IMR-90 (cell line): ENCODE results near the gene GNG2.
A peak's percentile ranks its signal among the peaks of the same experiment; 100 is the strongest.

Experiments
- MAZ ChIP-seq: IDR thresholded peaks from 2 replicates; pipeline ENCODE4 v1.6.1; 2012; ENCODE audit warnings: low read depth, mild to moderate bottlenecking, low read length, improper control_type of control experiment, moderate library complexity, borderline replicate concordance
- POLR2A ChIP-seq: IDR thresholded peaks from 2 replicates; pipeline ENCODE4 v1.6.1; 2012; ENCODE audit warnings: mild to moderate bottlenecking, low read depth, low read length
- TF ChIP-seq, protein P1 (sequence below): fragments of 150-350 bp; IDR thresholded peaks from 2 replicates; pipeline ENCODE4 v1.6.1; 2016; ENCODE audit warnings: low read depth, mild to moderate bottlenecking, low read length, moderate library complexity, borderline replicate concordance

DNA sequence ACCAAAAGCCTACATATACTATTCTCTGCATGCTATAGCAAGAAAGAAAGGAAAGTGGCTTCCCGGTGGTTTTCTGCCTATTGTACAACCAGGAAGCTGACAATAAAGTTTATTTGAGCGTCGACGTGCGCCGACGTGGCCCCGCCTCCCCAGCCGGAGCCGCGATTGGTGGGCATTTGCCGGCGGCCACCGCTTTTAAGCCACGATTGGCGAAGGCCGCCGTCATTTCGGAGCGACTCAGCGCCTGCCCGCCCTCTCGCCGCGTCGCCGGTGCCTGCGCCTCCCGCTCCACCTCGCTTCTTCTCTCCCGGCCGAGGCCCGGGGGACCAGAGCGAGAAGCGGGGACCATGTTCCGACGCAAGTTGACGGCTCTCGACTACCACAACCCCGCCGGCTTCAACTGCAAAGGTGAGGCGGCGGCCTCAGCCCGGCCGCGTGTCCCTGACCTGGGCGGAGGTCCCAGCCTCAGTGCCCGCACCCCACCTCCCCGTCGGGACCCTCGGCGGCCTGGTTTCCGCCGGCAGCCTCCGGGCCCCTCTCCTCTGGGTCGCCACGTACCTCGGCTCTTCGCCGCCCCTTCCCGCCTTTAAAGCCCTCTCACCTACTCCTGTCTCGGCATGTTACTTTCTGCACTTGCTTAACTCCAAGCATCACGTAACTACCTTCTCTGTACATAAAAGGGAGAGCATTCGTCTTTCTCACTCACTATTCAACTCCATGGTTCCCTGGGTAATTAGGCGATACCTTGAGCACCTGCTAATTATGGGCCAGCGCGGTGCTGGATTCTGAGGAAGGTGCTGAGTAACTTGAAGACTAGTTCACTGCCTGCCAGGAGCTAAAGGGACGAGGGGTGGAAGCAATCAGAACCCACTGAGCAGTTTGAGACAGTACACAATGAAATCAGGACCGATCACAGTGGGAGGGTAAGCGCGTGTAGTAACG is 129.2 kb downstream of the GNG2 start, which contains the start of gene RTRAF:
- TF ChIP-seq POLR2A (peak; percentile 82), MAZ (peak; percentile 64; the same call in 1 of the 2 replicates)
- TF ChIP-seq, protein P1, sequence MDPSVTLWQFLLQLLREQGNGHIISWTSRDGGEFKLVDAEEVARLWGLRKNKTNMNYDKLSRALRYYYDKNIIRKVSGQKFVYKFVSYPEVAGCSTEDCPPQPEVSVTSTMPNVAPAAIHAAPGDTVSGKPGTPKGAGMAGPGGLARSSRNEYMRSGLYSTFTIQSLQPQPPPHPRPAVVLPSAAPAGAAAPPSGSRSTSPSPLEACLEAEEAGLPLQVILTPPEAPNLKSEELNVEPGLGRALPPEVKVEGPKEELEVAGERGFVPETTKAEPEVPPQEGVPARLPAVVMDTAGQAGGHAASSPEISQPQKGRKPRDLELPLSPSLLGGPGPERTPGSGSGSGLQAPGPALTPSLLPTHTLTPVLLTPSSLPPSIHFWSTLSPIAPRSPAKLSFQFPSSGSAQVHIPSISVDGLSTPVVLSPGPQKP, result no peak
